ENCODE measurements around the gene CYS1.
"Not testable (repeated sequence)": the region's sequence is repeated elsewhere in the genome, so short reads cannot be mapped to it uniquely, and the experiment has no call there.

The CYS1 gene

GRCh38 chr2:10016001-10016801, 64.0 kb downstream of the CYS1 start:
- Histone ChIP-seq H3K4me3 (ENCODE audit: low read length) (no peak overlapping the region), H3K36me3 (ENCODE audit: control insufficient read depth, insufficient read depth, low read length) (no peaks in the 10 kb centered on the region), H3K27me3 (ENCODE audit: control insufficient read depth, insufficient read depth, low read length) (no peaks in the 10 kb centered on the region), H3K4me1 (ENCODE audit: control insufficient read depth, insufficient read depth, low read length) (no peaks in the 10 kb centered on the region), H3K9ac (ENCODE audit: low read length) (no peak overlapping the region), H3K27ac (ENCODE audit: low read depth, low read length) (no peak overlapping the region)

GRCh38 chr2:10015376-10015989, 64.7 kb downstream of the CYS1 start:
- H3K4me3 ChIP-seq (ENCODE audit: low read length); H3K27me3 ChIP-seq (ENCODE audit: control insufficient read depth, insufficient read depth, low read length); H3K4me1 ChIP-seq (ENCODE audit: control insufficient read depth, insufficient read depth, low read length); H3K9ac ChIP-seq (ENCODE audit: low read length); H3K36me3 ChIP-seq (ENCODE audit: control insufficient read depth, insufficient read depth, low read length); H3K27ac ChIP-seq (ENCODE audit: low read depth, low read length): not testable (repeated sequence)

DNA sequence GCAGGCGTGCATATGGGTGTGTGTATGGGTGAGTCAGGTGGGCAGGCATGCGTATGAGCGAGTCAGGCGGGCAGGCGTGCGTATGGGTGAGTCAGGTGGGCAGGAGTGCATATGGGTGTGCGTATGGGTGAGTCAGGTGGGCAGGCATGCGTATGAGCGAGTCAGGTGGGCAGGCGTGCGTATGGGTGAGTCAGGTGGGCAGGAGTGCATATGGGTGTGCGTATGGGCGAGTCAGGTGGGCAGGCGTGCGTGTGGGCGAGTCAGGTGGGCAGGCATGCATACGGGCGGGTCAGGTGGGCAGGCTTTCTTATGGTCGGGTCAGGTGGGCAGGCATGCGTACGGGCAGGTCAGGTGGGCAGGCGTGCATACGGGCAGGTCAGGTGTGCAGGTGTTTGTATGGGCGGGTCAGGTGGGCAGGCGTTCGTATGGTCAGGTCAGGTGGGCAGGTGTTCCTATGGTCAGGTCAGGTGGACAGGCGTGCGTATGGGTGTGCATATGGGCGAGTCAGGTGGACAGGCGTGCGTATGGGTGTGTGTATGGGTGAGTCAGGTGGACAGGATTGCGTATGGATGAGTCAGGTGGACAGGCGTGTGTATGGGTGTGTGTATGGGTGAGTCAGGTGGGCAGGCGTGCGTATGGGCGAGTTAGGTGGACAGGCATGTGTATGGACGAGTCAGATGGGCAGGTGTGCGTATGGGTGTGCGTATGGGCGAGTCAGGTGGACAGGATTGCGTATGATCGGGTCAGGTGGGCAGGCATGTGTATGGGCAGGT, 65.6 kb downstream of the CYS1 start:
- Histone ChIP-seq H3K36me3 (ENCODE audit: control insufficient read depth, insufficient read depth, low read length) (no peaks in the 10 kb centered on the region), H3K27me3 (ENCODE audit: control insufficient read depth, insufficient read depth, low read length) (no peaks in the 10 kb centered on the region), H3K27ac (ENCODE audit: low read depth, low read length) (no peak overlapping the region), H3K4me1 (ENCODE audit: control insufficient read depth, insufficient read depth, low read length) (peaks cover 9% of the 10 kb centered on the region), H3K4me3 (ENCODE audit: low read length) (no peak overlapping the region), H3K9ac (ENCODE audit: low read length) (no peak overlapping the region)

GRCh38 chr2:10013651-10014417, 66.4 kb downstream of the CYS1 start:
- H3K27ac ChIP-seq (ENCODE audit: low read depth, low read length); H3K9ac ChIP-seq (ENCODE audit: low read length); H3K36me3 ChIP-seq (ENCODE audit: control insufficient read depth, insufficient read depth, low read length); H3K27me3 ChIP-seq (ENCODE audit: control insufficient read depth, insufficient read depth, low read length); H3K4me3 ChIP-seq (ENCODE audit: low read length): not testable (repeated sequence)
- peaks cover 15% of the 10 kb centered on the region for H3K4me1 ChIP-seq (ENCODE audit: control insufficient read depth, insufficient read depth, low read length)

GRCh38 chr2:10012963-10013461, 67.2 kb downstream of the CYS1 start:
- H3K27ac ChIP-seq (ENCODE audit: low read depth, low read length): no peak overlapping the region
- no peak overlapping the region for H3K4me3 ChIP-seq (ENCODE audit: low read length)
- H3K36me3 ChIP-seq (ENCODE audit: control insufficient read depth, insufficient read depth, low read length): no peaks in the 10 kb centered on the region
- H3K4me1 ChIP-seq (ENCODE audit: control insufficient read depth, insufficient read depth, low read length): peaks cover 18% of the 10 kb centered on the region
- H3K27me3 ChIP-seq (ENCODE audit: control insufficient read depth, insufficient read depth, low read length): no peaks in the 10 kb centered on the region
- H3K9ac ChIP-seq (ENCODE audit: low read length): no peak overlapping the region

DNA sequence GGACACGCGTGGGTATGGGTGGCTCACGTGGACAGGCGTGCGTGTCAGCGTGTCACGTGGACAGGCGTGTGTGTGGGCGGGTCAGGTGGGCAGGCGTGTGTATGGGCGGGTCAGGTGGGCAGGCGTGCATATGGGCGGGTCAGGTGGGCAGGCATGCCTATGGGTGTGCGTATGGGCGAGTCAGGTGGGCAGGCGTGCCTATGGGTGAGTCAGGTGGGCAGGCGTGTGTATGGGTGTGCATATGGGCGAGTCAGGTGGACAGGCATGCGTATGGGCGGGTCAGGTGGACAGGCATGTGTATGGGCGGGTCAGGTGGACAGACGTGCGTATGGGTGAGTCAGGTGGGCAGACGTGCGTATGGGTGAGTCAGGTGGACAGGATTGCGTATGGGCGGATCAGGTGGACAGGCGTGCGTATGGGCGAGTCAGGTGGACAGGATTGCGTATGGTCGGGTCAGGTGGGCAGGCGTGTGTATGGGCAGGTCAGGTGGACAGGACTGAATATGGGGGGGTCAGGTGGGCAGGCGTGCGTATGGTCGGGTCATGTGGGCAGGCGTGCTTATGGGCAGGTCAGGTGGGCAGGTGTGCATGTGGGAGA, 67.7 kb downstream of the CYS1 start:
- H3K27ac ChIP-seq (ENCODE audit: low read depth, low read length); H3K4me3 ChIP-seq (ENCODE audit: low read length); H3K27me3 ChIP-seq (ENCODE audit: control insufficient read depth, insufficient read depth, low read length); H3K36me3 ChIP-seq (ENCODE audit: control insufficient read depth, insufficient read depth, low read length); H3K9ac ChIP-seq (ENCODE audit: low read length): not testable (repeated sequence)
- peaks cover 22% of the 10 kb centered on the region for H3K4me1 ChIP-seq (ENCODE audit: control insufficient read depth, insufficient read depth, low read length)

GRCh38 chr2:10011606-10012325, 68.4 kb downstream of the CYS1 start:
- H3K4me3 ChIP-seq (ENCODE audit: low read length); H3K27me3 ChIP-seq (ENCODE audit: control insufficient read depth, insufficient read depth, low read length); H3K9ac ChIP-seq (ENCODE audit: low read length); H3K27ac ChIP-seq (ENCODE audit: low read depth, low read length); H3K36me3 ChIP-seq (ENCODE audit: control insufficient read depth, insufficient read depth, low read length): not testable (repeated sequence)
- H3K4me1 ChIP-seq (ENCODE audit: control insufficient read depth, insufficient read depth, low read length): peaks cover 26% of the 10 kb centered on the region

DNA sequence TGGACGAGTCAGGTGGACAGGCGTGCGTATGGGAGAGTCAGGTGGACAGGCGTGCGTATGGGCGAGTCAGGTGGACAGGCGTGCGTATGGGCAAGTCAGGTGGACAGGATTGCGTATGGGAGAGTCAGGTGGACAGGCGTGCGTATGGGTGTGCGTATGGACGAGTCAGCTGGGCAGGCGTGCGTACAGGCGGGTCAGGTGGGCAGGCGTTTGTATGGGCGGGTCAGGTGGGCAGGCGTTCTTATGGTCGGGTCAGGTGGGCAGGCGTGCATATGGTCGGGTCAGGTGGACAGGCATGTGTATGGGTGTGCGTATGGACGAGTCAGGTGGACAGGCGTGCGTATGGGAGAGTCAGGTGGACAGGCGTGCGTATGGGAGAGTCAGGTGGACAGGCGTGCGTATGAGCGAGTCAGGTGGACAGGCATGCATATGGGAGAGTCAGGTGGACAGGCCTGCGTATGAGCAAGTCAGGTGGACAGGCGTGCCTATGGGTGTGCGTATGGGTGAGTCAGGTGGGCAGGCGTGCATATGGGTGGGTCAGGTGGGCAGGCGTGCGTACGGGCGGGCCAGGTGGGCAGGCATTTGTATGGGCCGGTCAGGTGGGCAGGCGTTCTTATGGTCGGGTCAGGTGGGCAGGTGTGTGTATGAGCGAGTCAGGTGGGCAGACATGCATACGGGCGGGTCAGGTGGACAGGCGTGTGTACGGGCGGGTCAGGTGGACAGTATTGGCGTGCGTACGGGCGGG, 69.2 kb downstream of the CYS1 start:
- not testable (repeated sequence) for H3K4me3 ChIP-seq (ENCODE audit: low read length); H3K27me3 ChIP-seq (ENCODE audit: control insufficient read depth, insufficient read depth, low read length); H3K27ac ChIP-seq (ENCODE audit: low read depth, low read length); H3K36me3 ChIP-seq (ENCODE audit: control insufficient read depth, insufficient read depth, low read length); H3K9ac ChIP-seq (ENCODE audit: low read length)
- H3K4me1 ChIP-seq (ENCODE audit: control insufficient read depth, insufficient read depth, low read length): peaks cover 29% of the 10 kb centered on the region

GRCh38 chr2:10009811-10010781, 70.1 kb downstream of the CYS1 start:
- Histone ChIP-seq H3K9ac (ENCODE audit: low read length) (no peak overlapping the region), H3K36me3 (ENCODE audit: control insufficient read depth, insufficient read depth, low read length) (no peaks in the 10 kb centered on the region), H3K4me3 (ENCODE audit: low read length) (peak overlapping the region; percentile 24), H3K4me1 (ENCODE audit: control insufficient read depth, insufficient read depth, low read length) (peaks cover 29% of the 10 kb centered on the region), H3K27ac (ENCODE audit: low read depth, low read length) (peak overlapping the region; percentile 63), H3K27me3 (ENCODE audit: control insufficient read depth, insufficient read depth, low read length) (no peaks in the 10 kb centered on the region)

DNA sequence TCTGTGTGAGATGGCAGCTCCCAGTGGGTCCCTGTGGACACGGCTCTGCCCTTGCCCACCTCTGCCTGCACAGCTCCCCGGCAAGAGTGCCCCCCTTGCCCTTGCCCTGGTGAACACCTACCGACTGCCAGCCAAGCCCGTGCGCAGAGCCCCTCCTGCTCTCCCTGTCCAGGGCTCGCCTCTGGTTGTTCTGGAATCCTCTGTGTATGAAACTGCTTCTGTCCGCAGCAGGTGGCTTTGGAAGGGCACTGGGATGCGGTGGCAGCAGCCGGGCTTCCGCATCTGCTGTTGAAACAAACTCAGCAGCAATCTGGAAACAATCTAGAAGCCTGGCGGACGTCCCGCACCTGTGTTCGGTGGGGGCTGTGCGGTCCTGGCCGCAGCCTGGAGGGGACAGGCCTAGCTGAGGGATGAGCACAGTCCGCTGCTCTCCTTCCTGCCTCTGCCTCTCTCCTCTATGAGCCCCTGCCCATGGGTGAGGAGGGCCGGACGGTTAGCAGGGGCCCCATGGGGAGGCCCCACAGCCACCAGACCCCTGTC, 70.9 kb downstream of the CYS1 start:
- no peaks in the 10 kb centered on the region for H3K27me3 ChIP-seq (ENCODE audit: control insufficient read depth, insufficient read depth, low read length)
- no peaks in the 10 kb centered on the region for H3K36me3 ChIP-seq (ENCODE audit: control insufficient read depth, insufficient read depth, low read length)
- H3K4me3 ChIP-seq (ENCODE audit: low read length): peak overlapping the region; percentile 24
- H3K4me1 ChIP-seq (ENCODE audit: control insufficient read depth, insufficient read depth, low read length): peaks cover 29% of the 10 kb centered on the region
- H3K27ac ChIP-seq (ENCODE audit: low read depth, low read length): peak overlapping the region; percentile 63
- H3K9ac ChIP-seq (ENCODE audit: low read length): no peak overlapping the region

Measured in rectal smooth muscle tissue (tissue), 1 donor.